HL-60 (cell line): ENCODE measurements around the gene DUSP7.

Experiments
- DNase-seq, 2 experiments: peaks; one replicate each; pipeline ENCODE4 v3.0.0-alpha.2; 2010 to 2020; ENCODE audit warnings: low read depth in 1 of 2, low spot score in 1 of 2
- H3K27ac ChIP-seq: fragments of 250-450 bp; sonication (Bioruptor Pico); replicated peaks from 2 replicates; pipeline ENCODE4 v1.5.1; 2020; ENCODE audit warnings: mild to moderate bottlenecking, moderate library complexity
- H3K27me3 ChIP-seq: fragments of 250-450 bp; sonication (Bioruptor Pico); 2 replicates; pipeline ENCODE4 v1.5.1; 2021; ENCODE audit warnings: mild to moderate bottlenecking, moderate library complexity; ENCODE audit not compliant: insufficient read depth, poor library complexity, severe bottlenecking
- H3K4me3 ChIP-seq: replicated peaks from 2 replicates; pipeline ENCODE4 v1.5.1; 2011; ENCODE audit warnings: mild to moderate bottlenecking, control low read depth, low read length; ENCODE audit not compliant: insufficient read depth
- GABPA ChIP-seq: IDR thresholded peaks from 2 replicates; pipeline ENCODE4 v1.6.1; 2012; ENCODE audit warnings: low read depth
- POLR2AphosphoS5 ChIP-seq: IDR thresholded peaks from 2 replicates; pipeline ENCODE4 v1.6.1; 2012; ENCODE audit warnings: low read depth
- SPI1 ChIP-seq: IDR thresholded peaks from 2 replicates; pipeline ENCODE4 v1.6.1; 2012; ENCODE audit warnings: low read depth, mild to moderate bottlenecking, borderline replicate concordance
- TF ChIP-seq, protein P1 (sequence below): IDR thresholded peaks from 2 replicates; pipeline ENCODE4 v1.6.1; 2012; ENCODE audit warnings: low read depth; ENCODE audit not compliant: insufficient replicate concordance
- TF ChIP-seq, protein P2 (sequence below): IDR thresholded peaks from one replicate; pipeline ENCODE4 v1.5.1; 2011; ENCODE audit warnings: low read length, control low read depth, inconsistent platforms; ENCODE audit not compliant: insufficient read depth

Gene DUSP7

GRCh38 chr3:52090131-52090932 lies 34.0 kb upstream of the DUSP7 start:
- DNase-seq: no peak
- Histone ChIP-seq H3K27ac (no peak overlapping the region), H3K4me3 (no peak overlapping the region), H3K27me3 (no peaks in the 10 kb centered on the region)
- TF ChIP-seq, protein P1, sequence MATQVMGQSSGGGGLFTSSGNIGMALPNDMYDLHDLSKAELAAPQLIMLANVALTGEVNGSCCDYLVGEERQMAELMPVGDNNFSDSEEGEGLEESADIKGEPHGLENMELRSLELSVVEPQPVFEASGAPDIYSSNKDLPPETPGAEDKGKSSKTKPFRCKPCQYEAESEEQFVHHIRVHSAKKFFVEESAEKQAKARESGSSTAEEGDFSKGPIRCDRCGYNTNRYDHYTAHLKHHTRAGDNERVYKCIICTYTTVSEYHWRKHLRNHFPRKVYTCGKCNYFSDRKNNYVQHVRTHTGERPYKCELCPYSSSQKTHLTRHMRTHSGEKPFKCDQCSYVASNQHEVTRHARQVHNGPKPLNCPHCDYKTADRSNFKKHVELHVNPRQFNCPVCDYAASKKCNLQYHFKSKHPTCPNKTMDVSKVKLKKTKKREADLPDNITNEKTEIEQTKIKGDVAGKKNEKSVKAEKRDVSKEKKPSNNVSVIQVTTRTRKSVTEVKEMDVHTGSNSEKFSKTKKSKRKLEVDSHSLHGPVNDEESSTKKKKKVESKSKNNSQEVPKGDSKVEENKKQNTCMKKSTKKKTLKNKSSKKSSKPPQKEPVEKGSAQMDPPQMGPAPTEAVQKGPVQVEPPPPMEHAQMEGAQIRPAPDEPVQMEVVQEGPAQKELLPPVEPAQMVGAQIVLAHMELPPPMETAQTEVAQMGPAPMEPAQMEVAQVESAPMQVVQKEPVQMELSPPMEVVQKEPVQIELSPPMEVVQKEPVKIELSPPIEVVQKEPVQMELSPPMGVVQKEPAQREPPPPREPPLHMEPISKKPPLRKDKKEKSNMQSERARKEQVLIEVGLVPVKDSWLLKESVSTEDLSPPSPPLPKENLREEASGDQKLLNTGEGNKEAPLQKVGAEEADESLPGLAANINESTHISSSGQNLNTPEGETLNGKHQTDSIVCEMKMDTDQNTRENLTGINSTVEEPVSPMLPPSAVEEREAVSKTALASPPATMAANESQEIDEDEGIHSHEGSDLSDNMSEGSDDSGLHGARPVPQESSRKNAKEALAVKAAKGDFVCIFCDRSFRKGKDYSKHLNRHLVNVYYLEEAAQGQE: no peak

GRCh38 chr3:52089691-52090090 lies 33.3 kb upstream of the DUSP7 start:
- no peak for DNase-seq
- TF ChIP-seq SPI1 (no peak), GABPA (no peak), POLR2AphosphoS5 (no peak)
- TF ChIP-seq, protein P2, sequence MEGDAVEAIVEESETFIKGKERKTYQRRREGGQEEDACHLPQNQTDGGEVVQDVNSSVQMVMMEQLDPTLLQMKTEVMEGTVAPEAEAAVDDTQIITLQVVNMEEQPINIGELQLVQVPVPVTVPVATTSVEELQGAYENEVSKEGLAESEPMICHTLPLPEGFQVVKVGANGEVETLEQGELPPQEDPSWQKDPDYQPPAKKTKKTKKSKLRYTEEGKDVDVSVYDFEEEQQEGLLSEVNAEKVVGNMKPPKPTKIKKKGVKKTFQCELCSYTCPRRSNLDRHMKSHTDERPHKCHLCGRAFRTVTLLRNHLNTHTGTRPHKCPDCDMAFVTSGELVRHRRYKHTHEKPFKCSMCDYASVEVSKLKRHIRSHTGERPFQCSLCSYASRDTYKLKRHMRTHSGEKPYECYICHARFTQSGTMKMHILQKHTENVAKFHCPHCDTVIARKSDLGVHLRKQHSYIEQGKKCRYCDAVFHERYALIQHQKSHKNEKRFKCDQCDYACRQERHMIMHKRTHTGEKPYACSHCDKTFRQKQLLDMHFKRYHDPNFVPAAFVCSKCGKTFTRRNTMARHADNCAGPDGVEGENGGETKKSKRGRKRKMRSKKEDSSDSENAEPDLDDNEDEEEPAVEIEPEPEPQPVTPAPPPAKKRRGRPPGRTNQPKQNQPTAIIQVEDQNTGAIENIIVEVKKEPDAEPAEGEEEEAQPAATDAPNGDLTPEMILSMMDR: no peak
- Histone ChIP-seq H3K27me3 (no peaks in the 10 kb centered on the region), H3K4me3 (no peak overlapping the region), H3K27ac (no peak overlapping the region)

DNA sequence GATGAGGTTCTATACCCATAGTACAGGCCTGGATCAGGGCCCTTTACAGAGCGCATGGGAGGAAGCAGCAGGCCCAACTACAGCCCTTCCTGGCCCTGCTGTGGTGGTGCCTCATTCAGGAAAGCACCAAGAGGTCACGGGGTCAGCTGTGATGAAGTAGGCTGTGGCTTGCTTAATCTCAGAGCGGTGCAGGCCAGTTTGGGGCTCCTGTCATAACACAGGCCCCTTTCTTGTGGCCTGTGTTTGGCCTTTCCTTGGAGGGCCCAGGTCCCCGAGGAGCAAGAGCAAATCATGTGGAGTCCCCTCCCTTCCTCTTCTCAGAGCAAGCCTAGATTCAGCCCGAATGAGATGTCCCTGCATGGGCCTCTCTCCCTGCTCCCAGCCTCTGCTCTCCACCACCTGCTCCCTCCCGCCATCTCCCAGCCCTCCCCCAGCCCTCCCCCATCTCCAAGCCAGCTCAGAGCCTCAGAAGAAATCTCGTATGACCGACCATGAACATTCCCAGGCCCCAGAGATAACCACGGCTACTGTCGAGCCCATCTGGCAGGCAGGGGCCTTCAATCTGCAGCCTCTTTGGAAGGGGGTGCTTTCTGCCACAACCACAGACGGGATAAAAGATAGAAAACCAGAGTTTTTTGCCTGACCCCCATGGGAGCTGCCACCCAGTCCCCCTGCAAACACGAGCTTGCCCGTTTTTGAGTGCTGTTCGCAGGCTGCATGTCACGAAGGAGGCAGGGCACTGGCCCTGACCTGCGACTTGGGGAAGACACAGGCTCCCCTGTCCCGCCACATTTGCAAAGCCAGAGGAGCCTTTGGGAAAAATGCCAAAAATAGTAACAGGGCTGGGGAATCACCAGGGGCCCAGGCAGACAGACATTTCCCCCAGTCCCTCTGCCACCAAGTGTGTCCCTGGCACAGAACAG lies 32.3 kb upstream of the DUSP7 start:
- TF ChIP-seq, protein P2: no peak
- TF ChIP-seq POLR2AphosphoS5 (no peak), SPI1 (no peak), GABPA (no peak)
- TF ChIP-seq, protein P1: no peak
- Histone ChIP-seq H3K4me3 (no peak overlapping the region), H3K27ac (peak overlapping the region; percentile 30), H3K27me3 (no peaks in the 10 kb centered on the region)
- peak; percentile 56 to 84 for DNase-seq

DNA sequence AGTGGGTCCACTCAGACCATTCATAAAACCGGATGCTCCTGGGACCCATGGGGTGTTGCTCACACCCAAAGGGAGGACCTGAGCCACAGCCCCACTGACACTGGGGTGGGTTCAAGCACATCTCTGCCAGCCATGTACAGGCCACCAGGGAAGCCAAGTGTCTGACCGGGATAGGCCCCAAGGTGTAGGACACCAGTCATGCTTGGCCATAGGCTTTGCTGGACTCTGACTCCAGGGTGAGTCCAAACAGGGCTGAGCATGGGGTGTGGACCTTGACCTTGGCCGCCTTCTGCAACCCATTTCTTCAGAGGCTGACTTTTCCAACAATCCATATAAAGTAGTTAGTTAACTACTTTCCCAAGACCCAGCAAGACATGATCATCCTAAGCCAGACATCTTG lies 31.4 kb upstream of the DUSP7 start:
- H3K27ac ChIP-seq: peak overlapping the region; percentile 30
- TF ChIP-seq SPI1 (no peak), POLR2AphosphoS5 (no peak), GABPA (no peak)
- TF ChIP-seq, protein P1: no peak
- TF ChIP-seq, protein P2: no peak
- DNase-seq: no peak
- H3K27me3 ChIP-seq: no peaks in the 10 kb centered on the region
- H3K4me3 ChIP-seq: no peak overlapping the region
